Measurements from ENCODE around the gene LGALS16.
"Not testable (repeated sequence)": the region's sequence is repeated elsewhere in the genome, so short reads cannot be mapped to it uniquely, and the experiment has no call there.

Gene LGALS16

DNA sequence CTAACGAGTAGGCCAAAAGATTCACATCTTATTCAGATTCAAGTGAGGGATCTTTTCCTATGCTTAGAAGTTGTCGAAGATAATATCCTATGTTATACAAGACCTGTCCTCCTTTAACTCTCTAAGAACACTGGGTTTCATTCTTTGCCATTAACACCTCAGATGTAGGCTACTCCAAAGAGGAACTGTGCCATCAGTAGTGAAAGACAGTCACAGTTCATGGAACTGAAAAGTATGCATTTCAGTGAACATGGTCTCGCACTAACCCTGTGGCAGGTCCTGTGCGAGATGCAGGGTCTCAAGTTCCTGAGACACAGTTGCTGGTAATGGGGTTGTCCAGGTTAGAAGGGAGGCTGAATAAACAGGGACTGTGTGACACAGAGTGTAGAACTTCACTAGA is 4.1 kb downstream of the LGALS16 start:
- DNase-seq (ENCODE audit: low read depth) = no peak

DNA sequence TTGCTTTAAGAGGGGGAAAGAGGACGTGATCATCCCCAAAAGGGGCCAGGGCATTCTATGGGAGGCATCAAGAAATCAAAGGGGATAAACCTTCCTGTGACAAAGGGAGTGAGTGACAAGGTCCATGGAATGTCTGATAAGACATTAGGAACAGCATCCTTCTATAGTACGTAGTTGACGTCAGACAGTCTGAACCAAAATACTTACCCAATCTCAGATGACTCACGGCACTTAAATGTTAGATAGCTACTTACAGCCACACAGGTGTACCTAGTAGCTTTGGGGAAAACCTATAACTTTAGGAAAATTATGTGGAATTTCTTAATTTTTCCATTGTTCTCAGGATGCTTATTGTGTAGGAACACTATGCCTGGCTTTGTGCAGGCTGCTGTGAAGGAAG is 4.9 kb downstream of the LGALS16 start:
- H3K4me3 ChIP-seq (ENCODE audit: low read depth, low read length) = no peak overlapping the region
- DNase-seq (ENCODE audit: low read depth) = no peak
- no peak for TF ChIP-seq CTCF (IDR thresholded peaks at IDR 0.05; ENCODE audit: control insufficient read depth, extremely low read depth, insufficient read depth)

More for the DNA sequence above, 4.1 kb downstream of the LGALS16 start:
- no peak overlapping the region for H3K4me3 ChIP-seq (ENCODE audit: low read depth, low read length)
- no peak for TF ChIP-seq CTCF (IDR thresholded peaks at IDR 0.05; ENCODE audit: control insufficient read depth, extremely low read depth, insufficient read depth)

DNA sequence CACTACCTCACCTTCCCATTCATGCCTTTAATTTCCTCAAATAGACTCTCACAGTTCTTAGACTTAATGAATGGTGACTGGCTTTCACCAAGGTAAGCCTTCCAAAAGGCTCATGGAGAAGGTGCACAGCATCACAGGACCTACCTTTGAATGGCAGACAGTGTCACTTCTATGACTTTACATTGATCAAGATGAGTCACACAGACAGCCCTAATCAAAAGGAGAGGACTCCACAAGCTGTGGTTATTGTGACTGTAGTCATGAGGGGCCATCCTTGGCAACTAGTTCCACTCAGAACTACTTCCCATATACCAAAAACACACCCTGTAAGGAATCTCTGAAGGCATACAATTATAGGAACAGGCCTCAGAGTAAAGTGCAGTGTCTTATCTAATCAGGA is 5.9 kb downstream of the LGALS16 start:
- no peak for TF ChIP-seq CTCF (IDR thresholded peaks at IDR 0.05; ENCODE audit: control insufficient read depth, extremely low read depth, insufficient read depth)
- no peak overlapping the region for H3K4me3 ChIP-seq (ENCODE audit: low read depth, low read length)
- DNase-seq (ENCODE audit: low read depth) = no peak

- H3K4me3 ChIP-seq (ENCODE audit: low read depth, low read length); DNase-seq (ENCODE audit: low read depth): not testable (repeated sequence)
These were observed 14.1 kb downstream of the LGALS16 start for GRCh38 chr19:39669860-39670259.

DNA sequence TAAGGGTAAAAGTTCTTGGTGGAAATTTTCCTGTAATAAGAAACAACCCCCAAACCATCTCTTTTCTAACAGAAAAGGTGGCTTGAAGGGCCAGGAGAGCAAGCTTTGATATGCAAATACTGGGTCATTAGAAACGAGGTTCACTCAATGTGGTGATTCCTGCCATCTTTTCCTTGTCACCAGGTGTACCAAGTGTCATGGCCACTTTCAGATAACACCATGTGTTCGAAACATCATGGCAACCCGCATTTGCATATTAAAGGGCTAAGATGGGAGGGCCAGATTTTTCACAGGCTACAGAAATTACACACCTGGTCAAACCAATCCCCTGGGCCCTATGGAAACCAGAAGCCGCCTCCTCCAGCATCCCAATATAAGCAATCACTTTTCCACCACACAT is 15.3 kb downstream of the LGALS16 start:
- H3K4me3 ChIP-seq (ENCODE audit: low read depth, low read length) = no peak overlapping the region
- no peak for DNase-seq (ENCODE audit: low read depth)
- no peak for TF ChIP-seq CTCF (IDR thresholded peaks at IDR 0.05; ENCODE audit: control insufficient read depth, extremely low read depth, insufficient read depth)

GRCh38 chr19:39671739-39672363 is 16.1 kb downstream of the LGALS16 start:
- H3K4me3 ChIP-seq (ENCODE audit: low read depth, low read length) = no peak overlapping the region
- peak; percentile 63 for TF ChIP-seq CTCF (IDR thresholded peaks at IDR 0.05; ENCODE audit: control insufficient read depth, extremely low read depth, insufficient read depth)
- DNase-seq (ENCODE audit: low read depth) = peak; percentile 39

- no peak for TF ChIP-seq CTCF (IDR thresholded peaks at IDR 0.05; ENCODE audit: control insufficient read depth, extremely low read depth, insufficient read depth)
- DNase-seq (ENCODE audit: low read depth) = no peak
- H3K4me3 ChIP-seq (ENCODE audit: low read depth, low read length) = no peak overlapping the region
These were observed 16.8 kb downstream of the LGALS16 start for GRCh38 chr19:39672473-39672872.

Measured in LNCaP clone FGC (cell line).